PFSK-1 (cell line): ENCODE results near the gene DOP1B.

Source experiments
- FOXP2 ChIP-seq: optimal IDR thresholded peaks from 2 replicates; pipeline ENCODE3; 2011; ENCODE audit warnings: borderline replicate concordance, control low read depth, inconsistent platforms; ENCODE audit not compliant: insufficient read depth; ENCODE audit errors: extremely low read length, extremely low read depth
- POLR2AphosphoS5 ChIP-seq: IDR thresholded peaks from 2 replicates; pipeline ENCODE4 v1.6.1; 2012; ENCODE audit warnings: low read depth, mild to moderate bottlenecking, control low read depth, low read length, moderate library complexity
- SIN3A ChIP-seq: IDR thresholded peaks from 2 replicates; pipeline ENCODE4 v1.6.1; 2012; ENCODE audit warnings: mild to moderate bottlenecking, low read length, moderate library complexity, borderline replicate concordance; ENCODE audit not compliant: insufficient read depth
- TAF1 ChIP-seq: IDR thresholded peaks from 2 replicates; pipeline ENCODE4 v1.6.1; 2012; ENCODE audit warnings: low read length, control low read depth, borderline replicate concordance; ENCODE audit not compliant: insufficient read depth
- TF ChIP-seq, protein P1 (sequence below), 2 experiments: IDR thresholded peaks; 2 replicates each; pipeline versions ENCODE4 v1.6.1 to v1.8.0; 2011 to 2012; ENCODE audit warnings: low read depth in 2 of 2, low read length in 2 of 2, control low read depth in 1 of 2, inconsistent platforms in 1 of 2, mild to moderate bottlenecking in 1 of 2, moderate library complexity in 1 of 2; ENCODE audit not compliant: insufficient read depth in 1 of 2

DOP1B gene

DNA sequence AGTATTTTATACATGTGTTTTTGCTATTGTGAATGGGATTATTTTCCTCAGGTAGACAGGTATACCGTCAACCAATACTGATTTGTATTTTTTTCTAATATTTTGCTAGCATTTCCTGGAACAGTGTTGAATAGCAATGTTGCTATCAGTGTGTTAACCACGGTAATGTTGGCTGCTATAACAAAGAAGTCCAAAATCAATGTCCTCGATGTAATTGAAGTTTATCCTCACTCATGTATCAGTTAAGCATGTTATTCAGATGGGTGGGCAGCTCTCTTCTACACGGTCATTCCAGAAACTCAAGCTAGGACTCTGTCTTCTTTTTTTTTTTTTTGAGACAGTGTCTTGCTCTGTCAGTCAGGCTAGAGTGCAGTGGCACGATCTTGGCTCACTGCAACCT is 24.3 kb downstream of the DOP1B start:
- TF ChIP-seq SIN3A (no peak), POLR2AphosphoS5 (no peak), TAF1 (no peak), FOXP2 (no peak)
- TF ChIP-seq, protein P1, sequence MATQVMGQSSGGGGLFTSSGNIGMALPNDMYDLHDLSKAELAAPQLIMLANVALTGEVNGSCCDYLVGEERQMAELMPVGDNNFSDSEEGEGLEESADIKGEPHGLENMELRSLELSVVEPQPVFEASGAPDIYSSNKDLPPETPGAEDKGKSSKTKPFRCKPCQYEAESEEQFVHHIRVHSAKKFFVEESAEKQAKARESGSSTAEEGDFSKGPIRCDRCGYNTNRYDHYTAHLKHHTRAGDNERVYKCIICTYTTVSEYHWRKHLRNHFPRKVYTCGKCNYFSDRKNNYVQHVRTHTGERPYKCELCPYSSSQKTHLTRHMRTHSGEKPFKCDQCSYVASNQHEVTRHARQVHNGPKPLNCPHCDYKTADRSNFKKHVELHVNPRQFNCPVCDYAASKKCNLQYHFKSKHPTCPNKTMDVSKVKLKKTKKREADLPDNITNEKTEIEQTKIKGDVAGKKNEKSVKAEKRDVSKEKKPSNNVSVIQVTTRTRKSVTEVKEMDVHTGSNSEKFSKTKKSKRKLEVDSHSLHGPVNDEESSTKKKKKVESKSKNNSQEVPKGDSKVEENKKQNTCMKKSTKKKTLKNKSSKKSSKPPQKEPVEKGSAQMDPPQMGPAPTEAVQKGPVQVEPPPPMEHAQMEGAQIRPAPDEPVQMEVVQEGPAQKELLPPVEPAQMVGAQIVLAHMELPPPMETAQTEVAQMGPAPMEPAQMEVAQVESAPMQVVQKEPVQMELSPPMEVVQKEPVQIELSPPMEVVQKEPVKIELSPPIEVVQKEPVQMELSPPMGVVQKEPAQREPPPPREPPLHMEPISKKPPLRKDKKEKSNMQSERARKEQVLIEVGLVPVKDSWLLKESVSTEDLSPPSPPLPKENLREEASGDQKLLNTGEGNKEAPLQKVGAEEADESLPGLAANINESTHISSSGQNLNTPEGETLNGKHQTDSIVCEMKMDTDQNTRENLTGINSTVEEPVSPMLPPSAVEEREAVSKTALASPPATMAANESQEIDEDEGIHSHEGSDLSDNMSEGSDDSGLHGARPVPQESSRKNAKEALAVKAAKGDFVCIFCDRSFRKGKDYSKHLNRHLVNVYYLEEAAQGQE (IDR thresholded peaks at IDR 0.05; ENCODE audit: insufficient read depth in 1 of 2, low read depth in 2 of 2, low read length in 2 of 2) = no peak

DNA sequence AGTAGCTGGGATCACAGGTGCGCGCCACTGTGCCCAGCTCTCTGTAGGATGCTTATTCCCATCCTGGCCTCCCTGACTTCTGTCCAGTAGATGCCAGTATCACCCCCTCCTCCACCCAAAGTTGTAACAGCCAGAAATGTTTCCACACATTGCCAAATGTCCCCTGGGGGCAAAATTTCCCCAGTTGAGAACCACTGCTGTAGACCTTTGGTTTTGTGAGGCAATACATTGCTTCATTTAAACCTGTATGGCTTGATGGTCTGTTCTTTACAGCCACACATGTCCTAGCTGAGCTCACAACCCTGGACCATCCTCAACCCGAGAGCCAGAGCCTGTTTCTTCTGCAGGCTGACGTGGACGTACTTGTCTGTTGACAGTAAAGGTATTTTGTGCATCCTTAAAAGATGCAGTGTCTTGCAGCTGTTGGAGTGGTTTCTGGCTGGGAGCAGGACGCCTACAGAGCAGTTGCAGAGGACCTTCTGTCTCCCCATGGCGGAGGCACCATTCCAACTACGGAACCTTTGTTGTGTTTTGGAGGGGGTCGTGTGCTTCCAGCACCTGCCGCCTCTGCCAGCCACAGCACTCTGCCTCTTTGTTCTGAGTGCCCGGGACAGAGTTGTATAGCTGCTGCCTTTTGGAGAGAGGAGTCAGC is 26.6 kb downstream of the DOP1B start:
- no peak for TF ChIP-seq FOXP2
- no peak for TF ChIP-seq TAF1
- no peak for TF ChIP-seq SIN3A
- TF ChIP-seq POLR2AphosphoS5 = no peak
- TF ChIP-seq, protein P1 (IDR thresholded peaks at IDR 0.05; ENCODE audit: insufficient read depth in 1 of 2, low read depth in 2 of 2, low read length in 2 of 2) = no peak

DNA sequence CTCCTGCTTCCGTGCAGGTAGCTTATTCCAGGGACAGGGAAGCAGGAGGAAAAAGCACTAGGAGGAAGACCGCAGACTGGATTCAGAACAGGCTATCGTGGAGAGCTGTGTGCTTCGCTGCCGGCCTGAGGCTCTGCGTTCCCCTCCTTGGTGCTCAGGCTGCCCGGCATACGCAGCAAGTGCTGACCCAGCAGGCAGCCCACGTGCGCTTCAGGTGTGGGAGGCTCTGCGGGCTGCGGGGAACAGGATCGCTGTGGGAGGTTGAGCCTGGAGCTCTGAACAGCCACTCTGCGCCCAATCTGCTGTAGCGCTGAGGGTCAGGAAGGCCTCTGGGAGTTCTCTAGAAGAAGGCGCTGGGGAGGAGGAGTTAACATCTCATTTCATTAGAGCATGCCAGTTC is 27.9 kb downstream of the DOP1B start:
- no peak for TF ChIP-seq FOXP2
- no peak for TF ChIP-seq TAF1
- TF ChIP-seq SIN3A = no peak
- TF ChIP-seq, protein P1 (IDR thresholded peaks at IDR 0.05; ENCODE audit: insufficient read depth in 1 of 2, low read depth in 2 of 2, low read length in 2 of 2) = no peak
- TF ChIP-seq POLR2AphosphoS5 = no peak

DNA sequence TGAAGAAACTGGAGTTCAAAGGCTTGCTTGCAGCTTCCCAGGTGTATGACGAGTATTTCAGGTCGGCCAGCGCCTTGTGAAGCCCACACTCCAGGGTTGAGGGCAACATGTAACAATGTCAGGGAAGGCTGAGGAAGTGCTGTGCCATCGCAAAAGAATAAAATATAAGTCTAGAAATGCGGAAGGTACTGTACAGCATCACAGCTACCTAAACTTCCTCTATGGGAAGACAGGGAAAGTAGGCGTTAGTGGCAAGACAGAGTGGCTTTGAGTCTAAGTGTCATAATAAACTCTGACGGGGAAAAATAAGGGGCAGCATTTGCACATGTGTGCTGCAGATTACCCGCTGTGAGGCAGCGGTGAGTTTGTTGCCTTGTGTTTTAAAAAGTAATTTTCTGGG is 28.9 kb downstream of the DOP1B start:
- TF ChIP-seq, protein P1 (IDR thresholded peaks at IDR 0.05; ENCODE audit: insufficient read depth in 1 of 2, low read depth in 2 of 2, low read length in 2 of 2) = no peak
- no peak for TF ChIP-seq POLR2AphosphoS5
- no peak for TF ChIP-seq SIN3A
- no peak for TF ChIP-seq TAF1
- no peak for TF ChIP-seq FOXP2

DNA sequence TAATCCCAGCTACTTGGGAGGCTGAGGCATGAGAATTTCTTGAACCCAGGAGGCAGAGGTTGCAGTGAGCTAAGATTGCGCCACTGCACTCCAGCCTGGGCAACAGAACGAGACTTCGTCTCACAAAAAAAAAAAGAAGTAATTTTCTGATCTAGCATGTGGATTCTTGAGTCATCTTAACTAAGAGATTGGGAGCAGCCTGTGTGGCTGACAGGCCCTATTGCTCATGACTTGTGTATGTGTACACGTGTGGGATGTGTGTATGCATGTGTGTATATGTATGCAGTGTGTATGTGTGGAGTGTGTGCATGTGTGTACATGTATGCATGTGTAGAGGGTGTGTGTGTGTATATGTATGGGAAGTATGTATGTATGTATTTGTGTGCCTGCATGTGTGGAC is 29.5 kb downstream of the DOP1B start:
- TF ChIP-seq POLR2AphosphoS5 = no peak
- no peak for TF ChIP-seq TAF1
- TF ChIP-seq SIN3A = no peak
- no peak for TF ChIP-seq FOXP2
- TF ChIP-seq, protein P1 (IDR thresholded peaks at IDR 0.05; ENCODE audit: insufficient read depth in 1 of 2, low read depth in 2 of 2, low read length in 2 of 2) = no peak
